HG03039 (cell line): ENCODE measurements around the gene JUN.

Experiments
- ATAC-seq: cut with Tn5 transposase; IDR thresholded peaks from one replicate; pipeline ENCODE4 v1.9.1; 2021; ENCODE audit warnings: mild to moderate bottlenecking, moderate library complexity; ENCODE audit not compliant: unreplicated experiment

JUN gene

GRCh38 chr1:58764294-58764978, 19.4 kb downstream of the JUN start:
- ATAC-seq: no peak

GRCh38 chr1:58763214-58763613, 20.6 kb downstream of the JUN start:
- ATAC-seq: no peak

GRCh38 chr1:58762806-58763205, 21.0 kb downstream of the JUN start:
- ATAC-seq: no peak

DNA sequence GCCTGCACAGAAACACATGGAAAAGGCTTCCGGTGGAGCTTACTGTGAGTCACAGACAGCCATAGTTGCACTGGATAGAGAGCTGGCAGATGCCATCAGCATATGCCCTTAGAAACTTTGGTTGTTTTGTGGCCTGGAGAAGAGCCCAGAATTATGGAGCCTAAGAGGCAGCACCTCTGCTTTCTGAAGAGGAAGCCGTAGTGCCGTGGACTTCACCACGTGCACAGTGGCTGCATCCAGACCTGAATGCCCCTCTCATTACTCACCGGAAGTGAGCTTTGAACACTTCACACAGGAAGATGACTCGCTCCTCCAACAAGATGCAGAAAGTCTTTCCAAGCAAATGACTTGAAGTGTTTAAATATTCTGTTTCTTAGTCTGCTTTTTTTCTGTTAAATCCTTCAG, 28.4 kb downstream of the JUN start:
- no peak for ATAC-seq

DNA sequence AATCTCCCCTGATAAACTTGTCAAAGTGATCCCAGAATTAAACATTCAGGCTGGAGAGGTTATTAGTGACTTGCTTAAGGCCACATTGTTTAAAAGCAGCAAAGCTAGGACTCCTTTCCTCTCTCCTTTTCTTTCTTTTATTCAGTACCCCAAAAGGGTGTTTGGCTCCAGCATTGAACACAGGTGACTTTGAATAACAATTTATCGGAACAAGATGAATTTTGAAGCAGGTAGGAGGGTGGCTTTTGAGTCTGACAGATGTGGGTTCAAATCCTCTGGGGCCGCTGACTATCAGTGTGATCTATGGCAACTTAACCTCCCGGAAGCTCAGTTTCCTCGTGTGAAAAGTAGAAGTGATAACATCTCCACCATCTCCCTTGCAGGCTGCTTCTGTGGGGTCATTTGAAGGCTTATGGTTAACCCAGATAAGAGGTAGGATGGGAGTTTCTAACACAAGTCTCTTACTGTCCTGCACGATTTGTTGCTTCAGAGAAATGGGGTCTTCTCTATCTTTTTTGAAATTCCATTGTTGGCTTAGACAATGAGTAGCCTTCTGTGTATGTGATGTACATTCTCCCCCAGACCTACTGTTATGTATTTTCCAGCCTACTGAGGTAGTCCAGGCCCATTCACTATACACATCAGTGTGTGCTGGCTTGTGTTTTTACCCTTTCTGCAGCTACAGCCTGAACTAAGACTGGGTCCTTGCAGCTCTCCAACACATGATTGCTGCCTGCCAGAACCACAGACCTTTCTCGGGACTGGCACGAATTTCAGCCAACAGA, 29.0 kb downstream of the JUN start:
- no peak for ATAC-seq

DNA sequence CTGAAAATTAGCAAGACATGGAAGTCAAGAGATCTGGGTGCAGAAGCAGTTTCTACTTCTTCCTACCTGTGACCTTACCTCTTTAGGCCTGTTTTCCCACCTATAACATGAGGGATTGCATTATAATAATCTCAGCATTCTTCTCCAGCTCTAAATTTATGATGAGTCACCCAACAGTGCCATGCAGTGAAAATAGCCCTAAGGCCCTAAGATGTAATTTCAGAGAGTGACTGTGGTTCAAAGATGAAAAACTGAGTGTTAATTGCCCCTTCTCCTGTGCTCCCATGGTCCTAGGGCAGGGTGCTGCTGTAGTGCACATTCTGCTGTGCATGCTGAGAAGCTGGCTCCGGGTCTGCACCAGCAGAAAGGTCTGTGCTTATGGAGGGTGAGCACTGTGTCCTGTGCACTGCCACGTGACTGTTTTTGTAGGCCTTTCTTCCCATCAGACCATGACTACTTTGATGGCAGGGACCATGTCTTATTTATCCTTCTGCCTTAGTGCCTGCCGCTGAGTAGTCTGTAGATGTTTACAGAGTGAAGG, 29.7 kb downstream of the JUN start:
- ATAC-seq: no peak

- ATAC-seq: no peak
Observed at GRCh38 chr1:58753431-58753866, 30.4 kb downstream of the JUN start.

GRCh38 chr1:58749646-58750045, 34.2 kb downstream of the JUN start:
- no peak for ATAC-seq

- ATAC-seq: no peak
Observed at GRCh38 chr1:58748666-58749065, 35.2 kb downstream of the JUN start.

DNA sequence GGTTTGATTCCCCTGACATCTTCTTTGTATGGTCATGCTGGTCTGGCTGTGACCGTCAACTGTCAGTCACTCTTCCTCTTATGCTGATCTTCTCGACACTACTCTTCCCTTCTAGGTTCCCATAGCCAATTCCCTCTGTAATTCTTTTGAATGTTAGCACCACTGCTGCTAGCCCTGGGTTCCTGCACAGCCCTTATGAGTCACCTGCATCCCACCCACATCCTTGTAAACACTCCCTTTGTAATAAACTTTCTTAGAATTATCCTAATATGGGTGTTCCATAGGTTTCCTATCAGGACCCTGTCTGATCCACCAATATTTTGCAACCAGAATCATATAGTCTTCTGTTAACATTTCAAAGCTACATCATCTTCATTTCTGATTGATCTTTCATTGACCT, 37.1 kb downstream of the JUN start:
- ATAC-seq: no peak

DNA sequence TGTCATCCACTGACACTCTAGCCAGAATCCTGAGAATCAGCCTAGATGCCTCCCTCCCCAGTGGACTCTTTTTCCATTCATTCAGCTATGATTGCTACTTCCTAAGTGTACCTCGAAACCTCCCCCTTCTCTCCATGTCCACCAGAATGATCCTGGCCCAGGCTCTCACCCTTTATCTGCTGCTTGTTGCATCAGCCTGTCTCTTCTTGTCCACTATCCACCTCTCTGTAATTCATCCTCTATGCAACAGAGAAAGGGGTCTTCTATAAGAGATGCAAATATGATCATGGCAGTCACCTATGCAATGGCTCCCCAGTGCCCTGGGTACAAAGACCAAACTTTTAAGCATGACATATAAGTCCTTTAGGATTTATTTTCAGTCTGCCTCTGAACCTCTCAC, 37.7 kb downstream of the JUN start:
- no peak for ATAC-seq

GRCh38 chr1:58745666-58746065, 38.2 kb downstream of the JUN start:
- ATAC-seq: no peak

DNA sequence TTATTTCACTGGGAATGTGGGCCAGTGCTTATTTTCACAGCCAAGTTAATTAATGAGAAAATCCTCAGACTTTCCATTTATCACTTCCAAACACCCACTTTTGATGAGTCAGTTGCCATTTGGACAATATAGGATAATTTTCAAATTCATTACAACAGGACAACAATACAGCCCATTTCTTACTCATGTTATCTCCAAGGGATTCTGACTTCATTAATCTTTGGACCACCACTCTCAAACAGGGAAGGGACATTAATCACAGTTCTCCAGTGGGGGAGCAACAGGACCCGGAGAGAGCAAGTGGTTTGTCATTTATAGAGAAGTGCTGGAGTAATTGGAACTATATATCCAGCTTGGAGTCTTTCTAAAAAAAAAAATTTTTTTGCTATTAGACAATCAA, 38.7 kb downstream of the JUN start:
- ATAC-seq: no peak

DNA sequence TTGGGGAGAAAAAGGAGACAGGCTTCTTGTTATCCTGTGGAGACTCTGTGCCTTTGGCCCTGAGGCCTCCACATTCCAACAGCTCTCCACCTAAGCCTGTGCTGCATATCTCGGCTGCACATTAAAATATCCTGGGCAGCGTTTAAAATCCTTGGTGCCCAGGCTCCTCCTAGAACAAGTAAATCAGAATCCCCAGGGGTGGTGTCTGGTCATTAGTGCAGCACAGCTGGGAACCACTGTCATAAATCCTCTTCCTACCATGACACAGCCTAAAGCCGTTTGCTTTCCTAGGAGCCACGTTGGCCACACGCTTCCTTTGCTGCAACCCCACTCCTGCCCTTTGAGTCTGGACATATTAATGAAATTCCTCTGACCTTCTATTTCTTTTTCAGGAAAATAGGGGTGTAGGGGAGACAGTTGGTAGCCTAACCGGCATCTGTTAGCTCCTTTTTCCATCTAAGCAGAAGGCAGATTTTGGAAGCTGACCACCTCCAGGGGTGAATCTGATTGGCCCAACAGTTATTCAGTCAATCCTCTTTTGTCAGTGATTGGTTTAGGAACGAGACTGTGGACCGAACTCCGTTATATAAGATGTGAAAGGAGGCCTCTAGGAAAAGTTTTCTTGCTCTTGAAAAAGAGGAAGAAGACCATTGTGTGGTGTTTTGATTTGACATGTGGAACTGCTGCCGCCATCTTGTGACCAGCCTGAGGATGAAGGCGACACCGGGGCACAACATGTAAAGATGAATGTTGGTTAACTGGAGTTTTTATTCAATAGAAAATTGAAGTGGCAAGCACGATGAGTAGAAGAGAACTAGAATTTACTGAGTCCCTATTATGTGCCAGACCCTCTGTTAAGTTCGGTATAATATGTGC, 41.9 kb downstream of the JUN start:
- no peak for ATAC-seq

- ATAC-seq: no peak
Observed at GRCh38 chr1:58739856-58740466, 43.9 kb downstream of the JUN start.

DNA sequence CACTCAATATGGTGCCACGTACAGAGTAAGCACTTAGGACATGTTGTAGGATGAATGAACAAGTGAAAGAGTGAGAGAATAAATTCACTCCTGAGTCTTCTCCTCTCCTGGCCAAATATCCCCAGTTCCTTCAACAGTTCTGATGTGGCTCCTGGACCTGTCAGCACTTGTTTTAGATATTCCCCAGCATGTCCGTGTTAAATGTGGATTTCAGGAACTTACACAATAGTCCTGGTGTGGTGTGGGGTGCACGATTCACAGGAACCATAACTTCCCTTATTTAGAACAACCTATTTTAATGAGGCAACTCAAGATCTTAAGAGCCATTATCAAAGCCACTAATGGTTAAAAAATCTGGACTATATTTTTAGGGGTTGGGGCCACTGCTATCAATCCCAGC, 45.0 kb downstream of the JUN start:
- ATAC-seq: no peak

- ATAC-seq: no peak
Observed at GRCh38 chr1:58735586-58735985, 48.3 kb downstream of the JUN start.

DNA sequence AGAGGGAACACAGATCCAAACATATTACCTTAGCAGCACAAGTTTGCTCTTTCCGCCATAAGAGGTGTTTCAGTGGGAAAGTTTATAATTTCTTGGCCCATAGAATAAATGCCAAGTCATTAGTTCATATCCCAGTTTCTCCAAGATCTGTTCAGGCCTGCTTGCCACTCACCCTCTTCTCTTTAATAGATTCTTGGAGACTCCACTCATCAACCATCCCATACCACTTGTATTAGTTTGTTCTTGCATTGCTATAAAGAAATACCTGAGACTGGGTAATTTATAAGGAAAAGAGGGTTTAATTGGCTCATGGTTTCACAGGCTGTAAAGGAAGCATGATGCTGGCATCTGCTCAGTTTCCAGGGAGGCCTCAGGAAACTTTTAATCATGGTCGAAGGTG, 49.2 kb downstream of the JUN start:
- ATAC-seq: no peak

- no peak for ATAC-seq
Observed at GRCh38 chr1:58732087-58732775, 51.6 kb downstream of the JUN start.
